Stimulated activated CD8-positive, alpha-beta memory T cell treated with anti-CD3 and anti-CD28 coated beads, Interleukin-12 subunit alpha, Interleukin-12 subunit beta, amount 100 ng/mL, for 24 hours (primary cell): ENCODE results near the gene DIP2A.
"Not testable (repeated sequence)": the region's sequence is repeated elsewhere in the genome, so short reads cannot be mapped to it uniquely, and the experiment has no call there.

Source experiments
- DNase-seq: peaks from one replicate; pipeline ENCODE4 v3.0.0-alpha.2; 2020; ENCODE audit errors: extremely low read depth

Gene DIP2A

GRCh38 chr21:46424621-46425020 lies 34.1 kb upstream of the DIP2A start:
- no peak for DNase-seq

- DNase-seq, result no peak
These were observed 33.6 kb upstream of the DIP2A start for GRCh38 chr21:46425041-46425440.

GRCh38 chr21:46425571-46425970 lies 33.1 kb upstream of the DIP2A start:
- peak; percentile 30 for DNase-seq

- DNase-seq, result no peak
These were observed 32.2 kb upstream of the DIP2A start for GRCh38 chr21:46426313-46427046.

- no peak for DNase-seq
These were observed 31.2 kb upstream of the DIP2A start for GRCh38 chr21:46427516-46427915.

GRCh38 chr21:46428286-46428685 lies 30.4 kb upstream of the DIP2A start:
- no peak for DNase-seq

- no peak for DNase-seq
These were observed 29.5 kb upstream of the DIP2A start for GRCh38 chr21:46428987-46429710.

GRCh38 chr21:46429754-46430681 lies 28.7 kb upstream of the DIP2A start:
- DNase-seq, result no peak

GRCh38 chr21:46431448-46431847 lies 27.2 kb upstream of the DIP2A start:
- no peak for DNase-seq

- DNase-seq, result no peak
These were observed 26.7 kb upstream of the DIP2A start for GRCh38 chr21:46431884-46432488.

- DNase-seq, result not testable (repeated sequence)
These were observed 25.6 kb upstream of the DIP2A start for GRCh38 chr21:46433116-46433515.

- DNase-seq, result no peak
These were observed 24.3 kb upstream of the DIP2A start for GRCh38 chr21:46434322-46434958.

- no peak for DNase-seq
These were observed 22.9 kb upstream of the DIP2A start for GRCh38 chr21:46435786-46436227.

- DNase-seq, result no peak
These were observed 22.1 kb upstream of the DIP2A start for GRCh38 chr21:46436621-46437020.

- DNase-seq, result no peak
These were observed 21.6 kb upstream of the DIP2A start for GRCh38 chr21:46437096-46437498.

GRCh38 chr21:46437511-46437910 lies 21.2 kb upstream of the DIP2A start:
- no peak for DNase-seq

- DNase-seq, result no peak
These were observed 20.4 kb upstream of the DIP2A start for GRCh38 chr21:46438241-46438640.

GRCh38 chr21:46439906-46440305 lies 18.8 kb upstream of the DIP2A start:
- DNase-seq, result no peak

GRCh38 chr21:46441331-46441730 lies 17.4 kb upstream of the DIP2A start:
- no peak for DNase-seq

- no peak for DNase-seq
These were observed 16.7 kb upstream of the DIP2A start for GRCh38 chr21:46441961-46442498.

- no peak for DNase-seq
These were observed 15.8 kb upstream of the DIP2A start for GRCh38 chr21:46442938-46443337.
